Astrocyte (in vitro differentiated cells and primary cell): ENCODE data around the gene USF3.

ENCODE experiments used
- CTCF ChIP-seq: IDR thresholded peaks from 2 replicates; pipeline ENCODE4 v1.5.1; 2011; ENCODE audit warnings: low read depth, mild to moderate bottlenecking, inconsistent platforms, low read length, moderate library complexity; ENCODE audit not compliant: insufficient read depth
- EZH2 ChIP-seq: IDR thresholded peaks from 2 replicates; pipeline ENCODE4 v1.6.1; 2012; ENCODE audit warnings: mild to moderate bottlenecking, low read length, inconsistent platforms; ENCODE audit not compliant: insufficient read depth

GRCh38 chr3:113631573-113631972, 64.9 kb downstream of the USF3 start:
- TF ChIP-seq CTCF (no peak), EZH2 (no peak)
